NB4 (cell line): ENCODE data around the gene SIM2.

ENCODE experiments used
- DNase-seq: peaks from one replicate; pipeline ENCODE4 v3.0.0; 2010; ENCODE audit warnings: low read depth
- H3K4me3 ChIP-seq: one replicate; pipeline ENCODE4 v1.5.1; 2011; ENCODE audit warnings: mild to moderate bottlenecking, low read depth, low read length, moderate library complexity
- CTCF ChIP-seq: IDR thresholded peaks from one replicate; pipeline ENCODE4 v1.5.1; 2012; ENCODE audit warnings: low read depth, low read length
- MAX ChIP-seq: IDR thresholded peaks from 2 replicates; pipeline ENCODE4 v1.6.1; 2011; ENCODE audit warnings: low read depth, low read length
- MYC ChIP-seq: IDR thresholded peaks from 2 replicates; pipeline ENCODE4 v1.6.1; 2011; ENCODE audit warnings: low read depth, low read length
- POLR2A ChIP-seq: IDR thresholded peaks from 2 replicates; pipeline ENCODE4 v1.6.1; 2011; ENCODE audit warnings: mild to moderate bottlenecking; ENCODE audit not compliant: insufficient read length; ENCODE audit errors: extremely low read depth

The SIM2 gene

GRCh38 chr21:36721817-36722216 is 22.9 kb downstream of the SIM2 start:
- no peak for DNase-seq
- TF ChIP-seq CTCF (no peak), POLR2A (no peak), MAX (no peak), MYC (no peak)
- H3K4me3 ChIP-seq: no peak overlapping the region

GRCh38 chr21:36722370-36723368 is 23.8 kb downstream of the SIM2 start:
- no peak overlapping the region for H3K4me3 ChIP-seq
- TF ChIP-seq POLR2A (no peak), CTCF (no peak), MYC (no peak), MAX (no peak)
- no peak for DNase-seq

- TF ChIP-seq POLR2A (no peak), MAX (no peak), CTCF (no peak), MYC (no peak)
- H3K4me3 ChIP-seq: no peak overlapping the region
- no peak for DNase-seq
These were observed 24.5 kb downstream of the SIM2 start for GRCh38 chr21:36723371-36723881.

GRCh38 chr21:36724660-36725059 is 25.7 kb downstream of the SIM2 start:
- no peak overlapping the region for H3K4me3 ChIP-seq
- TF ChIP-seq CTCF (no peak), POLR2A (no peak), MYC (no peak), MAX (no peak)

GRCh38 chr21:36725793-36726386 is 27.0 kb downstream of the SIM2 start:
- no peak for DNase-seq
- no peak overlapping the region for H3K4me3 ChIP-seq
- TF ChIP-seq MYC (no peak), CTCF (no peak), MAX (no peak), POLR2A (no peak)

More at GRCh38 chr21:36724660-36725059, 25.7 kb downstream of the SIM2 start:
- DNase-seq: no peak
